Large intestine (tissue), 3 donors: ENCODE results near the gene BAZ1B. TPM values are rescaled to one million over a fixed set of nuclear protein-coding genes. Genes with fewer than 3 reads are reported as not detected.
"Not testable (repeated sequence)": the region's sequence is repeated elsewhere in the genome, so short reads cannot be mapped to it uniquely, and the experiment has no call there.

ENCODE experiments used
- DNase-seq, 2 donors: peaks; one replicate each; pipeline versions ENCODE4 v3.0.0 to v3.0.0-alpha.2; 2013
- H3K27ac ChIP-seq: one replicate; pipeline ENCODE4 v1.5.1; 2013; ENCODE audit warnings: low read length
- H3K27me3 ChIP-seq: 2 replicates; pipeline ENCODE4 v1.6.1; 2013; ENCODE audit warnings: low read length; ENCODE audit not compliant: control insufficient read depth, insufficient read depth
- H3K36me3 ChIP-seq: 2 replicates; pipeline ENCODE4 v1.6.1; 2013; ENCODE audit warnings: low read length; ENCODE audit not compliant: control insufficient read depth, insufficient read depth
- H3K4me1 ChIP-seq: one replicate; pipeline ENCODE4 v1.6.1; 2013; ENCODE audit warnings: low read length; ENCODE audit not compliant: control insufficient read depth, insufficient read depth
- H3K4me3 ChIP-seq: one replicate; pipeline ENCODE4 v1.5.1; 2013; ENCODE audit warnings: low read length
- H3K9me3 ChIP-seq: one replicate; pipeline ENCODE4 v1.6.1; 2013; ENCODE audit warnings: mild to moderate bottlenecking, low read depth, low read length, moderate library complexity; ENCODE audit not compliant: control insufficient read depth
- WGBS: methylation state at CpG from one replicate; pipeline ENCODE4 v1.1.5; 2013; ENCODE audit warnings: low lambda C conversion rate; ENCODE audit not compliant: insufficient coverage; 5-methylcytosine and 5-hydroxymethylcytosine counted together
- polyA plus RNA-seq: library from polyadenylated mRNA; unstranded; fragments of 120-200 nt; gene quantifications from one replicate; pipeline ENCODE4 v1.2.1, GENCODE V29; 2013

BAZ1B gene
- polyA plus RNA-seq, 1 donor: 37.3 TPM

DNA sequence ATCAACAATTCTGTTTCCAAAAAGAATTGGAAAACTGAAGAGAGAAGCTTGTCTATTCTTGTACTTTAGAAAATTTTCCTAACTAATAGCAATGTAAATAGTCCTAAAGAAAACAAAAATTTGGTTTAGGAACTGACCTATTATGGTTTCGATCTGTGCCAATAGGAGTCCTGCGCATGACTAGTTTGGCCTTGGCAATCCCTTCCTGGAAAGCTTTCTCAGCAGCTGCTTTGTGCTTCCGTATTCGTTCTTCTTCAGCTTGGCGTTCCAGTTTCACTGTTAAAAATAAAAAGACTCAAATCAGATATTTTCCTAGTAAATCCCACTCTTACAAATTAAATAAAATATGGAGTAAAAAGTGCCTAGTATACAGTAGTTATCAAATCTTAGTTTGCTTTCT is 51.9 kb downstream of the BAZ1B start:
- H3K27me3 ChIP-seq: no peaks in the 10 kb centered on the region
- no peak overlapping the region for H3K4me3 ChIP-seq
- no peaks in the 10 kb centered on the region for H3K4me1 ChIP-seq
- 100% methylated on average over 1 of the region's 5 CpGs for WGBS
- H3K9me3 ChIP-seq: no peaks in the 10 kb centered on the region
- no peak overlapping the region for H3K27ac ChIP-seq
- peaks cover 61% of the 10 kb centered on the region for H3K36me3 ChIP-seq
- no peak for DNase-seq

DNA sequence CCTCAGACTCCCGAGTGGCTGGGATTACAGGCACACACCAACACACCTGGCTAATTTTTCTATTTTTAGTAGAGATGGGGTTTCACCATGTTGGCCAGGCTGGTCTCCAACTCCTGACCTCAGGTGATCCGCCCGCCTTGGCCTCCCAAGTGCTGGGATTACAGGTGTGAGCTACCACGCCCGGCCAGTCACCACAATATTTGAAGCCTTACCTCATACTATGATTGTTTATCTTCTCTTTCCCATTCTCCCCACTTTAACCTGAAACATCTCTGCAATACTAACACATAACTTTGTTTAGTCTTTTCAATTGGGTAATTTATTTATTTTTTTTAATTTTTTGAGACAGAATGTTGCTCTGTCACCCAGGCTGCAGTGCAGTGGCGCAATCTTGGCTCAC is 55.0 kb downstream of the BAZ1B start:
- not testable (repeated sequence) for DNase-seq, H3K4me3 ChIP-seq, H3K27ac ChIP-seq, H3K9me3 ChIP-seq, H3K27me3 ChIP-seq, H3K4me1 ChIP-seq
- 100% methylated on average over 1 of the region's 6 CpGs for WGBS
- H3K36me3 ChIP-seq: peaks cover 73% of the 10 kb centered on the region

DNA sequence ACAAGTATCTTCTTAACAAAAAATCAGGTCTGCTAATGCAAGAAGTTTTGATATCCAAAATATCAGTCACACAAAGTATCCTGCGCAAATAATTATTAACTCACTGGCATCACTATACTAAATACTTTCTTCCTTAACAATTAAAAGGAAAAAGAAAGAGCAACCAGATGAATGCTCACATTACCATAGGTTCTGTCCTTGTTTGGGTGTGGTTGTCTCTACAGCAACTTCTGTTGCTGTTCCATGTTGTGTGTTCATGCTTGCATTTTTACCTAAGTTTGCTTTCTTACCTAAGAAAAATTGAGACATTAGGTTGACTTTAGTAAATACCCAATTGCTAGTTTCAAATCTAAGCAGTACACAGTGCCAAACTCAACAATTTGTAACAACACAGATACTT is 56.0 kb downstream of the BAZ1B start:
- no peaks in the 10 kb centered on the region for H3K4me1 ChIP-seq
- H3K36me3 ChIP-seq: peaks cover 75% of the 10 kb centered on the region
- H3K27ac ChIP-seq: no peak overlapping the region
- no peak for DNase-seq
- H3K27me3 ChIP-seq: no peaks in the 10 kb centered on the region
- no peak overlapping the region for H3K4me3 ChIP-seq
- no peaks in the 10 kb centered on the region for H3K9me3 ChIP-seq
- no CpG with 5 or more reads among the region's 1 CpG for WGBS

DNA sequence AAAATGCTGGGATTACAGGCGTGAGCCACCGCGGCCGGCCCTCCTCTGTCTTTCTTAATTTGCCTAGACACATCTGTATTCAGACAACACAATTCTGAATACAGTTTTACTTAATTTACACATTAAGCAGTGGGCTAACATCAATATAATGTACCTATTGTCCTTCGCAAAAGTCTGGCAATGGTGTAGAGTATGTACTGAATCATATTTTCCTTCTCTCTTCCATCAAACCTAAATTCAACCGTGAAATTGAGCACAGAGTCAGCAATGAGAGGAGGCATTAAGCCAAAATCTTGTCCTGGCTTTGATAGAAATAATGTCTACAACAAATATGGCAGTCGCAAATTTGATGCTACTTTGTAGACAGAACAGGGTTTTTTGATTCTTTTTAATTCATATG is 58.1 kb downstream of the BAZ1B start:
- no peaks in the 10 kb centered on the region for H3K9me3 ChIP-seq
- peaks cover 74% of the 10 kb centered on the region for H3K36me3 ChIP-seq
- no peak overlapping the region for H3K27ac ChIP-seq
- no peak overlapping the region for H3K4me3 ChIP-seq
- DNase-seq: no peak
- H3K4me1 ChIP-seq: no peaks in the 10 kb centered on the region
- H3K27me3 ChIP-seq: no peaks in the 10 kb centered on the region
- WGBS: 92% methylated on average over 2 of the region's 7 CpGs

DNA sequence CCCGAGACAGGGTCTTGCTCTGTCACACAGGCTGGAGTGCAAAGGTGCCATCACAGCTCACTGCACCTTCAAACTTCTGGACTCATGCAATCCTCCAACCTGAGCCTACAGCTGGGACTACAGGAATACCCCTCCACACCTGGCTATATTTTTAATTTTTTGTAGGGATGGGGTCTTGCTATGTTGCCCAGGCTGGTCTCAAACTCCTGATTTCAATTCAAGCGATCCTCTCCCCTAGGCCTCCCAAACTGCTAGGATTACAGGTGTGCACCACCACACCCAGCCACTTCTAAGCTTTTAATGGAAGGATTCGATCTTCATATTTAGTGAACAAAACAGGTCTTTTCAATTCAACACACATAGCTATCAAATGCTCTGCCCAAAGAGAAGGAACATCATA is 58.8 kb downstream of the BAZ1B start:
- no CpG with 5 or more reads among the region's 3 CpGs for WGBS

DNA sequence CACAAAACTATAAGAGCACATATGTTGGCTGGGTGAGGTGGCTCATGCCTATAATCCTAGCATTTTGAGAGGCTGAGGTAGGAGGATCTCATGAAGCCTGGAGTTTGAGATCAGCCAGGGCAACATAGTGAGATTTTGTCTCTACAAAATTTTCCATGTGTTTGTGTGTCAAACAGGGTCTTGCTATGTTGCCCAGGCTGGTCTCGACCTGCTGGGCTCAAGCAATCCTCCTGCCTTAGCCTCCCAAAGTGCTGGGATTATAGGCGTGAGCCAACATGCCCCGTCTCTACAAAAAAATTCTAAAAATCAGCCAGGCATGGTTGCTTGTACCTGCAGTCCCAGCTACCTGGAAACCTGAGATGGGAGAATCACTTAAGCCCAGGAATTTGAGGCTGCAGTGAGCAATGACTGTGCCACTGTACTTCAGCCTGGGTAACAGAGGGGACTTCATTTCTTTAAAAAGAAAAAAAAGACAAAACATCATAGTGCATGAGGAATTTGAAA is 60.3 kb downstream of the BAZ1B start:
- no peaks in the 10 kb centered on the region for H3K9me3 ChIP-seq
- peaks cover 78% of the 10 kb centered on the region for H3K36me3 ChIP-seq
- H3K4me1 ChIP-seq: no peaks in the 10 kb centered on the region
- H3K4me3 ChIP-seq: no peak overlapping the region
- no peak for DNase-seq
- WGBS: no CpG with 5 or more reads among the region's 3 CpGs
- H3K27ac ChIP-seq: no peak overlapping the region
- no peaks in the 10 kb centered on the region for H3K27me3 ChIP-seq

More for the DNA sequence above, 58.8 kb downstream of the BAZ1B start:
- H3K27me3 ChIP-seq: no peaks in the 10 kb centered on the region
- H3K4me3 ChIP-seq: no peak overlapping the region
- peaks cover 74% of the 10 kb centered on the region for H3K36me3 ChIP-seq
- no peaks in the 10 kb centered on the region for H3K4me1 ChIP-seq
- no peaks in the 10 kb centered on the region for H3K9me3 ChIP-seq
- DNase-seq: no peak
- H3K27ac ChIP-seq: no peak overlapping the region

DNA sequence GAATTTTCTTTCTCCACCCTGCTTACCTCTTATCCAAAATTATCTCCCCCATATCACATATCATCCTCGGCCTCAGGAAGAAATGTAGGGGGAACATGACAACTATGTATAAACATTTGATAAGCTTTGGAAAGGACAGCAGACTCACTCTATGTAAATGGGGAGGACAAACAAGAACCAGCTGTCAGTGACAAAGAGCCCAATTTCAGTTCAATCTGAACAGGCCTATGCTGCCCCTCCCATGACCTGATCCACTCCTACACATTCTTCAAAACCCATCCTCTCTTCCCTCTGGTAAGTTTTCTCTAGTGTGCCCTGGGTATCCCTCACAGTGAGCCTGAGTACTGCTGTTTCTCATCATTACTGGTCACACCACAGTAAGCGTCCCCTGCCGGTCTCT is 67.7 kb downstream of the BAZ1B start:
- Histone ChIP-seq H3K27me3 (no peaks in the 10 kb centered on the region), H3K4me1 (no peaks in the 10 kb centered on the region), H3K36me3 (peaks cover 79% of the 10 kb centered on the region), H3K4me3 (no peak overlapping the region), H3K9me3 (no peaks in the 10 kb centered on the region), H3K27ac (no peak overlapping the region)
- WGBS: 60% methylated on average over 1 of the region's 3 CpGs
- no peak for DNase-seq

DNA sequence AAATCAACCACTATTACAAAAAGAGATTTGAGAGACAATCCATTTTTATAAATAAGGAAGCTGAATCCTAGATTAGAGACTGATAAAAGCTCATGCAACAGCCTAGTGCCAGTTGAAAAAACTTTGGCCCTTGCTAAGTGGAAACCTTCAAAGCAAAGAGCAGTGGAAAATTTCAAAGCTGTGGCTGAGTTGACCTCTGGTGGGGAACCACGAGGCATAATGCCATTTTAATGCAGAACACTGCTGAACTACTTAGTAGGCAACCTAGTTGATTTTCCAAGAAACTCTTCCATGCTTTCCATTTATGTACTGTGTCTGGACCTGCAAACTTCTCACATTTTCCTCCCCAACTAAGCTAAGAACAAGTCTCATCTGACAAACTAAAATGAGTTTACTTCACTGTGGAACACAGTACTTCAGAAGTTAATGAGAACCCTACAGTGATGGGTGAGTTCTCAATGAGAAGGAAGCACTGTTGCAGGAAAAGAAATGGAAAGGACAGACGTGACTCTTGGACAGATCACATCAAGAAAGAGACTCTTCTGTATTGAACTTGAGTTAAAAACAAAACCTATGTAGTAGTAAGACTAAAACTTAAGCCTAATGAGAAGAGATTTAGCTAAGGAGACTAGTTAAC is 69.0 kb downstream of the BAZ1B start:
- H3K4me3 ChIP-seq: no peak overlapping the region
- no peak for DNase-seq
- H3K4me1 ChIP-seq: no peaks in the 10 kb centered on the region
- no peaks in the 10 kb centered on the region for H3K9me3 ChIP-seq
- peaks cover 82% of the 10 kb centered on the region for H3K36me3 ChIP-seq
- H3K27me3 ChIP-seq: no peaks in the 10 kb centered on the region
- WGBS: no CpG with 5 or more reads among the region's 2 CpGs
- no peak overlapping the region for H3K27ac ChIP-seq

DNA sequence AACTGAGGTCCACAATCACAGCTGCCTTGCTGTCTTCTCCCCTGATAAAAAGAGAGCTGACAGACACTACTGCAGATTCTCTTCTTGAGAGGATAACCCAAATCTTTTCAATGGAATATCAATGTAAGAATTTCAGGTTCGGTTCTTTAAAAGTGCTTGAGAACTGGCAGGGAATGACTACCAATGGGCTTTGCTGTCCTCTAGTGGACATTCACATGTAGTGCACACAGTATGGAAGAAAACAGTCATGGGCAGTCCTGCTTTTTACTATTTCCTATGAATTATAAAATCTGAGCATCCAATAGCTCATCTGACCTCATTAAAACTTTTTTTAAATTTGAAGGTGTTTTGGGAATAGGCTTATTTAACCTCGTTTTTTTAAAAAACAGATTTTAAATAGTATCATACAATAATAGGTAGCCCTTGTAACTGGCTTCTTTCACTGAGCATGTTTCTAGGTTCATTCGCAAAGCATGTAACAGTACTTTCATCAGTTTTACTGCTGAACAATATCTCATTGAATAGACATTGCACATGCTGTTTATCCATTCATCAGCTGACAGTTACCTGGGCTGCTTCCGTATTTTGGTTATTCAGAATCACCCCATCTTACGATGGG is 70.2 kb downstream of the BAZ1B start:
- H3K36me3 ChIP-seq: peaks cover 79% of the 10 kb centered on the region

DNA sequence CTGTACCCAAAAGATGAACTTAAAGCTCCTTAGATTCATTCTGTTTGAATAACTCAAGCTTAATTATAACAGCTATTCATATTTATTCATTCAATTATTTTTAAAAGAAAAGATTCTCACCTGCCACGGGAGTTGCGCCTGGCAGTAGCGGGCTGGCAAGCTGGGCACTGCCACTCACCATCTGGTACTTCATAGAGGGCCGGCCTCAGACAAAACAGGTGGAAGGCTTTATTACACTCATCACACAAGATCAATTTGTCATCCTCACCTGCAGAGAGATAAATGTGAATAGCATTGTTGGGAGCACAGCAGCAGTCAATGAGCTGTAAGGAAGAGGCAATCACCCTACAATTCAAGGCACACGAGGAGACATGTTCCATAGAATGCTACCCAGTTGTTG is 72.7 kb downstream of the BAZ1B start:
- Histone ChIP-seq H3K27ac (no peak overlapping the region), H3K9me3 (no peaks in the 10 kb centered on the region), H3K36me3 (peaks cover 80% of the 10 kb centered on the region), H3K4me1 (no peaks in the 10 kb centered on the region), H3K4me3 (no peak overlapping the region), H3K27me3 (no peaks in the 10 kb centered on the region)
- no peak for DNase-seq
- WGBS: no CpG with 5 or more reads among the region's 5 CpGs

More for the DNA sequence above, 70.2 kb downstream of the BAZ1B start:
- no peak overlapping the region for H3K27ac ChIP-seq
- no peaks in the 10 kb centered on the region for H3K9me3 ChIP-seq
- 100% methylated on average over 1 of the region's 5 CpGs for WGBS
- H3K4me3 ChIP-seq: no peak overlapping the region
- no peaks in the 10 kb centered on the region for H3K4me1 ChIP-seq
- no peaks in the 10 kb centered on the region for H3K27me3 ChIP-seq
- peak in 1 of 2 donors; percentile 32 for DNase-seq

DNA sequence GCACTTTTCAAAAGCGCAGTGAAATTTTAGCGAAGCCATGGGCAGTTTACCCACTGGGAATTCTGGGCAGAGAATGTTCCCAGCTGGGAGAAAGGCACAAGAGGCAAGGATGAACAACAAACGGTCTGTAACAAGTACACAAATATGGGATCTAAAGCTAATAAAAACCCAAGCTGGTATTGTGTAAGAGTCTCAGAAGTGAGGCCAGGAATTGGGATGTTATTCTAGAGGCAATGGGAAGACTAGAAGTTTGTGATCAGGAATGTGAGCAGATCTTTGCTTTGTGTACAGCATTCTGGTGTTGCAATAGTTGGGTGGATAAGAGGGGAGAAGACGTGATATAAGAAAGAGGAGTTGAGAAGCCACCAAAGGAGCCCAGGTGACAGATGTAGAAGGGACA is 73.5 kb downstream of the BAZ1B start:
- Histone ChIP-seq H3K27me3 (no peaks in the 10 kb centered on the region), H3K4me1 (no peaks in the 10 kb centered on the region), H3K36me3 (peaks cover 81% of the 10 kb centered on the region), H3K27ac (no peak overlapping the region), H3K4me3 (no peak overlapping the region), H3K9me3 (no peaks in the 10 kb centered on the region)
- DNase-seq: no peak
- 90% methylated on average over 2 of the region's 4 CpGs for WGBS
